Hepatocyte (in vitro differentiated cells): ENCODE results near the gene FUOM.
"Not testable (repeated sequence)": the region's sequence is repeated elsewhere in the genome, so short reads cannot be mapped to it uniquely, and the experiment has no call there.

Experiments
- CTCF ChIP-seq: fragments of 200-600 bp; sonication (generic); IDR thresholded peaks from 2 replicates; pipeline ENCODE4 v1.5.1; 2016; ENCODE audit warnings: antibody characterized with exemption, mild to moderate bottlenecking; ENCODE audit not compliant: poor library complexity
- EZH2 ChIP-seq: fragments of 200-600 bp; sonication (generic); IDR thresholded peaks from 2 replicates; pipeline ENCODE4 v1.6.1; 2016; ENCODE audit warnings: antibody characterized with exemption, mild to moderate bottlenecking, borderline replicate concordance

GRCh38 chr10:133376183-133376582 lies 18.4 kb upstream of the FUOM start:
- TF ChIP-seq CTCF, EZH2: not testable (repeated sequence)
